ENCODE measurements around the gene KCNH2. TPM values are rescaled to one million over a fixed set of nuclear protein-coding genes. Genes with fewer than 3 reads are reported as not detected.

KCNH2 gene
- total and polyA plus RNA-seq, 10 donors: 0.67 to 5.1 (median 2.3) TPM

- TF ChIP-seq POLR2AphosphoS5 (IDR thresholded peaks at IDR 0.05) (no peak), POLR2A (IDR thresholded peaks at IDR 0.05) (no peak)
- TF ChIP-seq, protein P1, sequence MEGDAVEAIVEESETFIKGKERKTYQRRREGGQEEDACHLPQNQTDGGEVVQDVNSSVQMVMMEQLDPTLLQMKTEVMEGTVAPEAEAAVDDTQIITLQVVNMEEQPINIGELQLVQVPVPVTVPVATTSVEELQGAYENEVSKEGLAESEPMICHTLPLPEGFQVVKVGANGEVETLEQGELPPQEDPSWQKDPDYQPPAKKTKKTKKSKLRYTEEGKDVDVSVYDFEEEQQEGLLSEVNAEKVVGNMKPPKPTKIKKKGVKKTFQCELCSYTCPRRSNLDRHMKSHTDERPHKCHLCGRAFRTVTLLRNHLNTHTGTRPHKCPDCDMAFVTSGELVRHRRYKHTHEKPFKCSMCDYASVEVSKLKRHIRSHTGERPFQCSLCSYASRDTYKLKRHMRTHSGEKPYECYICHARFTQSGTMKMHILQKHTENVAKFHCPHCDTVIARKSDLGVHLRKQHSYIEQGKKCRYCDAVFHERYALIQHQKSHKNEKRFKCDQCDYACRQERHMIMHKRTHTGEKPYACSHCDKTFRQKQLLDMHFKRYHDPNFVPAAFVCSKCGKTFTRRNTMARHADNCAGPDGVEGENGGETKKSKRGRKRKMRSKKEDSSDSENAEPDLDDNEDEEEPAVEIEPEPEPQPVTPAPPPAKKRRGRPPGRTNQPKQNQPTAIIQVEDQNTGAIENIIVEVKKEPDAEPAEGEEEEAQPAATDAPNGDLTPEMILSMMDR (IDR thresholded peaks at IDR 0.05 in 8 of 11, conservative IDR thresholded peaks at IDR 0.05 in 3 of 11): no peak
- Histone ChIP-seq H3K27ac (no peak overlapping the region), H3K36me3 (no peaks in the 10 kb centered on the region), H3K4me1 (peaks cover 0 to 29% (median 4%) of the 10 kb centered on the region in 6 donors), H3K4me3 (no peak overlapping the region), H3K27me3 (replicated peaks in 1 of 7) (peaks cover 0 to 64% (median 32%) of the 10 kb centered on the region in 7 donors), H3K9me3 (no peaks in the 10 kb centered on the region)
- no peak for DNase-seq
- WGBS, 5 donors: 84 to 93% (median 87%) methylated on average over 7 to 9 of the region's 9 CpGs
- intact Hi-C loops (cut with DNase I; ENCODE audit: low total_unique reads): no loop called here
Measured at GRCh38 chr7:150954201-150954985, 23.7 kb downstream of the KCNH2 start.

DNA sequence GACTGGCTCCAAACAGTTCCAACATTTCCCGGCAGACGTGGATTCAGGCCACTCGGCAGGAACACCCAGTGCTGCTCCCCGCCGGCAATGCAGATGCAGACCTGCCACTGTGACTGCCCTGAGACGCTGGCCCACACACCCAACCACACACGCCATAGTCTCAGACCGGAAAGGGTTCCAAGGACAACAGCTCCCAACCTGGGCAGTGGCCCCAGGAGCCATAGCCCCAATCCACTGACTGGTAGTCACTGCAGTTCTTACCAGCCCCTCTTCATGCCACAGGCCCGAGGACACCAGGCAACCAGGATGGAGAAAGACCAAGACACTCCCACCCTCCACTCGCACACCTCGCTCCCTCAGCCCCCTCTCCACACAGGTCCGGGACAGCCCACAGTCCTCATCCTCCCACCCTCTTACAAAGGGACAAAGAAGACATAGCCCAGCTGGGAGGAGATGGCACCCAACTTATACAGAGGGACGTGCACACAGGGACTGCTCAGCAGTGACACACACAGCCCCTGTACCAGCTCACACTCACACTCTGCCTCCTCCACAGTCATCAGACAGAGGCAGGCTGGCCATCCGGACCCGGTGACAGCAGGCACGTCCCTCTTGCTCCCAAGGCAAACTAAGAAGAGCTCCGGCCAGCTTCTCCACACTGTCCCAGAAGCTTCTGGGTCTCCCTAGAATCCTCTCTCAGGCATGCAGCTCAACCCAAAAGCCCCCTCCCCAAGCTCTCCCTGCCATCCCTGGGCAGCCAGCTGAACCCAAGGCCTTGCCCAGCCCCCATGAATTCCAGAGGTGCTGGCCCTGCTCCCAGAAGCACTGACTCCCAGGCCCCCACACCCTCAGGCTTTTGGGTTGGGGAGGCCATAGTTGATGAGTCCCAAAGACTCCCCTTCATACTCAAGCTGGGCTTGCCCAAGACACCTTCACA, 24.8 kb downstream of the KCNH2 start:
- Histone ChIP-seq H3K27me3 (replicated peaks in 1 of 7) (peaks cover 0 to 55% (median 23%) of the 10 kb centered on the region in 7 donors), H3K4me1 (peaks cover 0 to 29% (median 4%) of the 10 kb centered on the region in 6 donors), H3K36me3 (no peaks in the 10 kb centered on the region), H3K4me3 (no peak overlapping the region), H3K9me3 (no peaks in the 10 kb centered on the region), H3K27ac (no peak overlapping the region)
- intact Hi-C loops (cut with DNase I; ENCODE audit: low total_unique reads): no loop called here
- TF ChIP-seq POLR2AphosphoS5 (IDR thresholded peaks at IDR 0.05) (no peak), POLR2A (IDR thresholded peaks at IDR 0.05) (no peak)
- TF ChIP-seq, protein P1 (IDR thresholded peaks at IDR 0.05 in 8 of 11, conservative IDR thresholded peaks at IDR 0.05 in 3 of 11): no peak
- DNase-seq: peak; percentile 63
- 86 to 90% (median 89%) methylated on average over 16 to 17 of the region's 17 CpGs for WGBS, 5 donors

- peaks cover 0 to 55% (median 21%) of the 10 kb centered on the region in 7 donors for H3K27me3 ChIP-seq (replicated peaks in 1 of 7)
Measured at GRCh38 chr7:150952331-150953050, 25.6 kb downstream of the KCNH2 start.

More at GRCh38 chr7:150952331-150953050, 25.6 kb downstream of the KCNH2 start:
- 82 to 94% (median 90%) methylated on average over 30 to 33 of the region's 33 CpGs for WGBS, 5 donors
- intact Hi-C loops (cut with DNase I; ENCODE audit: low total_unique reads): no loop called here
- no peaks in the 10 kb centered on the region for H3K9me3 ChIP-seq
- peaks cover 0 to 21% (median 4%) of the 10 kb centered on the region in 6 donors for H3K4me1 ChIP-seq
- no peak overlapping the region for H3K27ac ChIP-seq
- TF ChIP-seq POLR2A (IDR thresholded peaks at IDR 0.05) (no peak), POLR2AphosphoS5 (IDR thresholded peaks at IDR 0.05) (no peak)
- TF ChIP-seq, protein P1 (IDR thresholded peaks at IDR 0.05 in 8 of 11, conservative IDR thresholded peaks at IDR 0.05 in 3 of 11): no peak
- no peak overlapping the region for H3K4me3 ChIP-seq
- H3K36me3 ChIP-seq: no peaks in the 10 kb centered on the region
- DNase-seq: peak; percentile 61
